Retinal pigment epithelial cell (primary cell): ENCODE data around the gene TSHZ2.

Experiments used
- DNase-seq: peaks from one replicate; pipeline ENCODE4 v3.0.0-alpha.2; 2010; ENCODE audit warnings: low read depth
- H3K4me3 ChIP-seq: 2 replicates; pipeline ENCODE4 v1.5.1; 2011; ENCODE audit warnings: mild to moderate bottlenecking, low read length, control low read depth, moderate library complexity
- TF ChIP-seq, protein P1 (sequence below): conservative IDR thresholded peaks from 2 replicates; pipeline ENCODE4 v1.5.1; 2011; ENCODE audit warnings: low read depth, low read length, control low read depth, inconsistent platforms

Gene TSHZ2

GRCh38 chr20:53304146-53304545 lies 332.0 kb downstream of the TSHZ2 start:
- DNase-seq = no peak
- H3K4me3 ChIP-seq = no peak overlapping the region
- TF ChIP-seq, protein P1, sequence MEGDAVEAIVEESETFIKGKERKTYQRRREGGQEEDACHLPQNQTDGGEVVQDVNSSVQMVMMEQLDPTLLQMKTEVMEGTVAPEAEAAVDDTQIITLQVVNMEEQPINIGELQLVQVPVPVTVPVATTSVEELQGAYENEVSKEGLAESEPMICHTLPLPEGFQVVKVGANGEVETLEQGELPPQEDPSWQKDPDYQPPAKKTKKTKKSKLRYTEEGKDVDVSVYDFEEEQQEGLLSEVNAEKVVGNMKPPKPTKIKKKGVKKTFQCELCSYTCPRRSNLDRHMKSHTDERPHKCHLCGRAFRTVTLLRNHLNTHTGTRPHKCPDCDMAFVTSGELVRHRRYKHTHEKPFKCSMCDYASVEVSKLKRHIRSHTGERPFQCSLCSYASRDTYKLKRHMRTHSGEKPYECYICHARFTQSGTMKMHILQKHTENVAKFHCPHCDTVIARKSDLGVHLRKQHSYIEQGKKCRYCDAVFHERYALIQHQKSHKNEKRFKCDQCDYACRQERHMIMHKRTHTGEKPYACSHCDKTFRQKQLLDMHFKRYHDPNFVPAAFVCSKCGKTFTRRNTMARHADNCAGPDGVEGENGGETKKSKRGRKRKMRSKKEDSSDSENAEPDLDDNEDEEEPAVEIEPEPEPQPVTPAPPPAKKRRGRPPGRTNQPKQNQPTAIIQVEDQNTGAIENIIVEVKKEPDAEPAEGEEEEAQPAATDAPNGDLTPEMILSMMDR = no peak

DNA sequence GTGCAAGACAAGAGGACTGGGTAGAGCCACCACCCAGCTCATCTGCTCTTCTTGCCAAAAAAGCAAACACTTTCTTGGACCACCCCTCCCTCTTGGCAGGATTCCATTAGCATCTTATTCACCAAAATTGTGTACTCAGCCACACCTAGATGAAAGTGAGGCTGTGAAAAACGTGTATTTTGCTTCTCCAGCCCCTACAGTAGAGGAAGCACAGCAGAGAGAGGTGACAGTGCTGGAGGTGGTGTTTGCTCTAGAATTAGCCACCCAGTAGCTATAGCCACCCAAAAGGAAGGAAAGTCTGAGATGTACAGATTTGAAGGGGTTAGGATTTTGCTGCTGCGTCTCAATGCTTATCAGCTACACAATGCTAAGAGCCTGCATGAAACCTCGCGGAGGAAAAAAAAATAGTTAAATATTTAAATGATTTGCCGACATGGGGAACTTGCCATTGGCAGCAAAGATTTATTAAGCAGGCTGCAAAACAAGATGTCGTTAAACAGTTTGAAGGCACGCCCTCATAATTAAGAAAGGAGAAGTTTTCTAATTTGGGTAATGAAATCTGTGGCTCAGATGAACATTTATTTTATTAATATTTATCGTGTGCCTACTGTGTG lies 334.1 kb downstream of the TSHZ2 start:
- no peak for DNase-seq
- TF ChIP-seq, protein P1 = no peak
- H3K4me3 ChIP-seq = no peak overlapping the region

- no peak overlapping the region for H3K4me3 ChIP-seq
- TF ChIP-seq, protein P1 = no peak
- DNase-seq = no peak
Observed at GRCh38 chr20:53307964-53308597, 335.9 kb downstream of the TSHZ2 start.

- TF ChIP-seq, protein P1 = no peak
- no peak overlapping the region for H3K4me3 ChIP-seq
- no peak for DNase-seq
Observed at GRCh38 chr20:53309515-53309914, 337.4 kb downstream of the TSHZ2 start.

GRCh38 chr20:53312957-53313356 lies 340.8 kb downstream of the TSHZ2 start:
- TF ChIP-seq, protein P1 = no peak
- no peak overlapping the region for H3K4me3 ChIP-seq
- DNase-seq = no peak

DNA sequence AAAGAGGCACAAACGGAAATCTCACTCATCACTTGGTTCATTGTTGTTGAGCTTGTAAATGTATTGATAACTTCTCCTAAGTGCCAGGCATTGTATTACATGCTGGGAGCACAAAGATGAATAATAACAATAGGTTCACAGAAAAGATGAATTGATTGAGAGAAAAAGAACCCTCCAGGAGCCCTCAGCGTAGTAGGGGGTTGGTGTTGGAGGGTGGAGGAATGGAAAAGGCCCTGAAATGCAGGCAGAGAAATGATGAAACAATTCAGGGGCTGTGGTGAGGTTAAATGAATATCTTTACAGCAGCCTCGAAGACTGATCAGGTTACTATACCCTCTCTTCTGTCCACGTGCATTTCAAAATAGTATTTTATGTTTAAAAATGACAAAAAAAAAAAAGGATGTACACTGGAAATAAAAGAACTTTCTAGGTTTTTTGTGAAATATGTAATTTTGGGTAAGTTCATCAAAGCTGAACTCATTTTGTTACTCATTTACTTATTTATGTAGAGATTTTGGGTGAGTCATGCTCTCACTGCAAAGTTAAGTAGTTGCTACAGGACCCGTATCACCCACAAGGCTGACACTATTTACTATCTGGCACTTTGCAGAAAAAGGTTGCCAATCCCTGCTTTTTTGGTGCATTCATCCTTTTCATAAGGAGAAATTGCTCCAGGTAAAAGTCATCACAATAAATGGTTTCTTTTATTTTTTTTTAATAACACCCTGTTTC lies 344.2 kb downstream of the TSHZ2 start:
- TF ChIP-seq, protein P1 = no peak
- no peak for DNase-seq
- no peak overlapping the region for H3K4me3 ChIP-seq
